ENCODE data around the gene PAF1.
A peak's percentile ranks its signal among the peaks of the same experiment; 100 is the strongest.
"Not testable (repeated sequence)": the region's sequence is repeated elsewhere in the genome, so short reads cannot be mapped to it uniquely, and the experiment has no call there.

The PAF1 gene

DNA sequence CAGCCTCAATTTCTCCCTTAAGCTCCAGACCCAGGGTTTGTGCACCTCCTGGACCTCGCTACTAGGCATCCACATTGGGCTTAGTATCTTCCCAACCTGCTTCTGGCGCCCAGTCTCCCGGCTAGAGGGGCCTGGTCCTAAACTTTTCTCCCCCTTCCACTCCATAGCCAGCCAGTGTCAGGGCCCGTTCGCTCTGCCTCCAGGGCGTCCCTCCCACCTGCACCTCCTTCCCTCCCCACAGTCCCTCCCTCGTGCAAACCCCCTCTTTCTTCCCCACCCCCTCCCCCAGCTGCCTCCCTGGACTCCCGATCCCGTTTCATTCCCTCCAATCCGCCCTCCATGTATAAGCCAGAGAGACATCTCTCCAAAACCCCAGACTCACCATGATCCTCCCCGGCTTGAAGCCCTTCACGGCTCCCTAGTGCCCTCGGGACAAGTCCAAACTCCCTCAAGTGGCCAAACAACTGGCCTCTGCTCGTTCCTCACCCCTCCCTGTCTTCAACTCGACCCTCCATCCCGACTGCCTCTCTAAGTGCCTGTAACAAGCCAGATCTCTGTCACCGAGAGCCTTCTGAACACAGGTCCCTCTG lies 49.7 kb downstream of the PAF1 start:
- H2AFZ ChIP-seq (ENCODE audit: low read depth, low read length): peak overlapping the region; percentile 29
- no peaks in the 10 kb centered on the region for H3K27me3 ChIP-seq (ENCODE audit: insufficient read depth, low read length)
- peak overlapping the region; percentile 58 for H3K4me3 ChIP-seq (ENCODE audit: low read length)
- H3K4me1 ChIP-seq (ENCODE audit: insufficient read depth, low read length): peaks cover 15% of the 10 kb centered on the region
- peaks cover 16% of the 10 kb centered on the region for H3K36me3 ChIP-seq (ENCODE audit: insufficient read depth, low read length)
- no peaks in the 10 kb centered on the region for H3K9me3 ChIP-seq (ENCODE audit: low read length)

DNA sequence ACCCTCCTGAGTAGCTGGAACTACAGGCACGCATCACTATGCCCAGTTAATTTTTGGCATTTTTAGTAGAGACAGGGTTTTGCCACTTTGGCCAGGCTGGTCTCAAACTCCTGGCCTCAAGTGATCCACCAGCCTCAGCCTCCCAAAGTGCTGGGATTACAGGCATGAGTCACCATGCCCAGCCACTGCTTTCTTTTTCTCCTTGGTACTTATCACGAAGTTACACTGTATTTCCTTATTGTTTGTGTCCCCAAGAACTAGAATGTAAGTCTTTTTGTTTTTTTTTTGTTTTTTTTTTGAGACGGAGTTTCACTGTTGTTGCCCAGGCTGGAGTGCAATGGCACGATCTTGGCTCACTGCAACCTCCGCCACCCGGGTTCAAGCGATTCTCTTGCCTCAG lies 50.8 kb downstream of the PAF1 start:
- H3K27me3 ChIP-seq (ENCODE audit: insufficient read depth, low read length); H3K9me3 ChIP-seq (ENCODE audit: low read length); H2AFZ ChIP-seq (ENCODE audit: low read depth, low read length); H3K36me3 ChIP-seq (ENCODE audit: insufficient read depth, low read length); H3K4me3 ChIP-seq (ENCODE audit: low read length): not testable (repeated sequence)
- peaks cover 15% of the 10 kb centered on the region for H3K4me1 ChIP-seq (ENCODE audit: insufficient read depth, low read length)

- no peak overlapping the region for H2AFZ ChIP-seq (ENCODE audit: low read depth, low read length)
- H3K9me3 ChIP-seq (ENCODE audit: low read length): no peaks in the 10 kb centered on the region
- H3K4me1 ChIP-seq (ENCODE audit: insufficient read depth, low read length): peaks cover 15% of the 10 kb centered on the region
- H3K36me3 ChIP-seq (ENCODE audit: insufficient read depth, low read length): peaks cover under 1% of the 10 kb centered on the region
- no peaks in the 10 kb centered on the region for H3K27me3 ChIP-seq (ENCODE audit: insufficient read depth, low read length)
- no peak overlapping the region for H3K4me3 ChIP-seq (ENCODE audit: low read length)
Measured at GRCh38 chr19:39339674-39340073, 51.2 kb downstream of the PAF1 start.

GRCh38 chr19:39336483-39336882 lies 54.4 kb downstream of the PAF1 start:
- Histone ChIP-seq H3K4me3 (ENCODE audit: low read length) (no peak overlapping the region), H3K36me3 (ENCODE audit: insufficient read depth, low read length) (no peaks in the 10 kb centered on the region), H2AFZ (ENCODE audit: low read depth, low read length) (no peak overlapping the region), H3K27me3 (ENCODE audit: insufficient read depth, low read length) (no peaks in the 10 kb centered on the region), H3K9me3 (ENCODE audit: low read length) (no peaks in the 10 kb centered on the region), H3K4me1 (ENCODE audit: insufficient read depth, low read length) (peaks cover 5% of the 10 kb centered on the region)

All from neuron (in vitro differentiated cells).